GM21390 (cell line): ENCODE data around the gene GTPBP6.

Source experiments
- ATAC-seq: cut with Tn5 transposase; IDR thresholded peaks from one replicate; pipeline ENCODE4 v1.9.1; 2021; ENCODE audit not compliant: unreplicated experiment

GTPBP6 gene, protein sequence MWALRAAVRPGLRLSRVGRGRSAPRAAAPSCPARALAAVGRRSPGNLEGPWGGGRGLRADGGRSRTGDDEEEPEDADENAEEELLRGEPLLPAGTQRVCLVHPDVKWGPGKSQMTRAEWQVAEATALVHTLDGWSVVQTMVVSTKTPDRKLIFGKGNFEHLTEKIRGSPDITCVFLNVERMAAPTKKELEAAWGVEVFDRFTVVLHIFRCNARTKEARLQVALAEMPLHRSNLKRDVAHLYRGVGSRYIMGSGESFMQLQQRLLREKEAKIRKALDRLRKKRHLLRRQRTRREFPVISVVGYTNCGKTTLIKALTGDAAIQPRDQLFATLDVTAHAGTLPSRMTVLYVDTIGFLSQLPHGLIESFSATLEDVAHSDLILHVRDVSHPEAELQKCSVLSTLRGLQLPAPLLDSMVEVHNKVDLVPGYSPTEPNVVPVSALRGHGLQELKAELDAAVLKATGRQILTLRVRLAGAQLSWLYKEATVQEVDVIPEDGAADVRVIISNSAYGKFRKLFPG

DNA sequence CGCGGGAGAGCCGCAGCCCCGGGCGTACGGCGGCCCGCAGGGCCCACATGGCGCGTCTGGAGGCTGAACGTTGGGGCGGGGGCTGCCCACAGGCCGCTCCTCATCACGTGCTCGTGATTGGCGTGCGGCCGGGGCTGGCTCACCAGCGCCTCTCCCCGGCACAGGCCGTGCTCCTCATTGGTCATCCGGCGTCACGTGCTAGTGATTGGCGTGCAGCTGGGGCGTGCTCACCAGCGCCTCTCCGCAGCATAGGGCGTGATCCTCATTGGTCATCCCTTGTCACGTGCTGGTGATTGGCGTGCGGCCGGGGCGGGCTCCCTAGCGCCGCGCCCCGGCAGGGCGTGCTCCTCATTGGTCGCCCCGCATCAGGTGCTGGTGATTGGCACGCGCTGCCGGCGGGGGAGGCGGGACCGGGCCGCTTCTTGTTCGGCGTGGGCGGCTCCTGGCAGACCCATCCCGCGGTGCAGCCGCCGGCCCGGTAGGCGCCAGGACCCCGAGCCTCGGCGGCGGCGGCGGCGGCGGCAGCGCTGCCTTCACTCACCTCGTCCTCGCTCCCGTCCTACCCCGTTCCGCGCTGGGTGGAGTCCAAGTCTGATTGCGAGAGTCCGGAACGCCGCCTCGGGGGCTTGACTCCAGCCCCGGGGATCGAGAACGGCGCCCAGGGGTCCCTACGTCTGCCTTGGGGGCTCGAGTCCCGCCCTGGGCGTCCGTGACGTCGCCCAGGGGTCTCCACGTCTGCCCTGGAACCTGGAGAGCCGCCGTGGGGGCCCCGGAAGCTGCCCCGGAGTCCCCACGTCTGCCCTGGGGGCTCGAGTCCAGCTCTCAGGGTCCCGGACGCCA, at the start of gene GTPBP6:
GTPBP6 (minus strand) TSS at position 58 of the 840 bp plus-strand sequence; CDS start at position 49, 9 bp downstream.
- peak; percentile 76 for ATAC-seq

DNA sequence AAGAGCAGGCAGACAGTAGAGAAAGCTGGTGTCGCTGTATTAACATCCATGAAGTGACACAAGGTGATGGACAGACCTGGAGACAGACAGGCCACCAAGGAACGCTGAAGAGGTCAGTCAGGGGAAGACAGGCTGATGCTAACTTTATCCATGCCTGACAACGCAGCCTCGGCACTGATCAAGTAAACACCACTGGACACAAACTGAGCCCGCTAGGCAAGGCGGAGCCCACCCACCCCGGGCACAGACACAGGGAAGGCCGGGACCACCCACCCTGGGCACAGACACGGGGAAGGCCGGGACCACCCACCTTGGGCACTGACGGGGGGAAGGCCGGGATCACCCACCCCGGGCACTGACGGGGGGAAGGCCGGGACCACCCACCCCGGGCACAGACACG, 49.3 kb upstream of the GTPBP6 start:
- no peak for ATAC-seq

DNA sequence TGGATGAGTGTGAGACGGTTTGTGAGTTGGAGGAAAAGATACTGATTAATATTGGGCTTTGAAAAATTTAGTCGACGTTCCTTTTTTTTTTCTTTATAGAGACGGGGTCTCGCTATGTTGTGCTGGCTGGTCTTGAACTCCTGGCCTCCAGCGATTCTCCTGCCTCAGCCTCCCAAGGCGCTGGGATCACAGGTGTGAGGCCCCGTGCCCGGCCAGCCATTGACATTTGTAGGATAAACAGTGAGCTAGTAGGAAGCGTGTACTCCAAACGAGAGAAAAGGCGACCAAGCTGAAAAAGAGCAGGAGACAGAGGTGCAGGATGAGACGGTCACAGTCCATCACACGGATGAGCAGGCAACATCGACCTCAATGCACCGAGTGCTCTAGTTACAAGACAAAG, 48.8 kb upstream of the GTPBP6 start:
- no peak for ATAC-seq

DNA sequence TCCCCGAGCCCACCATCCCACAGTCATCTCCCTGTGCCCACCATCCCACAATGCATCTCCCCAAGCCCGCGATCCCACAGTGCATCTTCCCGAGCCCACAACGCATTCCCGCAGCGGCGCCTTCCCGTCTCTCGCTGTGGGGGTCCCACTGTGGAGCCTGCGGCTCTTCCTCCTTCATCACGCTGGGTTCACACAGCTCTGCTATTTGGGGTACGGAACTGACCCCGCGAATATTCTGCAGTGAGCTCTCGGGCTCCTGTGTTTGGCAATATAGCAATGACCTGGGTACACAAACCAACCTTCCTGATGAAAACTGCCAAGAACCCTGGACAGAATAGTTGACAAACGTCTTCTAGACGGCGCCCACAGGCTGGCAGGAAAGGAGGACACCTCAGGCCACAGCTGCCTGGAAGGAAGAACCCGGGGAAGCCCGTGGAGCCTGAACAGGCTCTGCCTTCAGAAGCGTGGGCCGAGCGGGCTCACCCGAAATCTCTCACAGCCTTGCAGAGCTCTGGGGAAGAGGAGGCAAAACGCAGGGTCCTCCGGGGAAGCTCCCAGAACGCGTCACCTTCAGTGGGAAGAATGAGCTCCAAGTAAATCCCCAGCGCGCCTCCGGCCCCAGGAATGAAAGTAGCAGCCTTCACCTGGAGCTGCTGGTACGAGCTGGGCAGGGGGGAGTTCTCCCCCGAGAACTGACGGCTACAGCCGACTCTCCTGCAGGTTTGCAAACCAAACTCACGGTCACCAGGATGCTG, 45.2 kb upstream of the GTPBP6 start:
- ATAC-seq = no peak

DNA sequence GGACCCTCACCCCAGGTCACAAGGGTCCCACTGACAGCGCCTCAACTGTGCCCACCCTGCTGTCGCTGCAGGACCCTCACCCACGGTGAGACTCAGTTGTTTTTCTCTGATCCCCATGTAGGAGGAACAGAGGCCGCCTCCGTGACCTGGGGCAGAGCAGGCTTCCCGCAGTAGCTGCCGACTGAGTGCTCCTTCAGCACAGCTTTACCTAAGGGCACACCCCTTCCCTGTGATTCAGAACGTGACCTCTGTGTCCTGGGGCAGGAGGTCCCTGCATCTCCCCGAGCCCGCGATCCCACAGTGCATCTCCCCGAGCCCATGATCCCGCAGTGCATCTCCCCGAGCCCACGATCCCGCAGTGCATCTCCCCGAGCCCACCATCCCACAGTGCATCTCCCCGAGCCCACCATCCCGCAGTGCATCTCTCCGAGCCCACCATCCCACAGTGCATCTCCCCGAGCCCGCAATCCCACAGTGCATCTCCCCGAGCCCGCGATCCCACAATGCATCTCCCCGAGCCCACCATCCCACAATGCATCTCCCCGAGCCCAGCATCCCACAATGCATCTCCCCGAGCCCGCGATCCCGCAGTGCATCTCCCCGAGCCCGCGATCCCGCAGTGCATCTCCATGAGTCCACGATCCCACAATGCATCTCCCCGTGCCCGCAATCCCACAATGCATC, 44.5 kb upstream of the GTPBP6 start:
- no peak for ATAC-seq

DNA sequence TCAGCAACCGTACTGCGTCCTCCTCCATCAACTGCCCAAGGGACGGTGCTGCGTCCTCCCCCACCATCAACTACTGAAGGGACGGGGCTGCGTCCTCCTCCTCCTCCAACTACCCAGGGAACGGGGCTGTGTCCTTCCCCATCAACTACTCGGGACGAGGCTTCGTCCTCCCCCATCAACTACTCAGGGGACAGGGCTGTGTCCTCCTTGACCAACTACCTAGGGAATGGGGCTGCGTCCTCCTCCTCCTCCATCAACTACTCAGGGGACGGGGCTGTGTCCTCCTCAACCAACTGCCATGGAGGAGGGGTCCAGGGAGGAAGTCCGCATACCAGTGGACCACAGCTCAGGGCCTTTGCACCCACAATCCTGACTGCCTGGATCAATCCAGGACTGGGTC, 43.8 kb upstream of the GTPBP6 start:
- no peak for ATAC-seq

DNA sequence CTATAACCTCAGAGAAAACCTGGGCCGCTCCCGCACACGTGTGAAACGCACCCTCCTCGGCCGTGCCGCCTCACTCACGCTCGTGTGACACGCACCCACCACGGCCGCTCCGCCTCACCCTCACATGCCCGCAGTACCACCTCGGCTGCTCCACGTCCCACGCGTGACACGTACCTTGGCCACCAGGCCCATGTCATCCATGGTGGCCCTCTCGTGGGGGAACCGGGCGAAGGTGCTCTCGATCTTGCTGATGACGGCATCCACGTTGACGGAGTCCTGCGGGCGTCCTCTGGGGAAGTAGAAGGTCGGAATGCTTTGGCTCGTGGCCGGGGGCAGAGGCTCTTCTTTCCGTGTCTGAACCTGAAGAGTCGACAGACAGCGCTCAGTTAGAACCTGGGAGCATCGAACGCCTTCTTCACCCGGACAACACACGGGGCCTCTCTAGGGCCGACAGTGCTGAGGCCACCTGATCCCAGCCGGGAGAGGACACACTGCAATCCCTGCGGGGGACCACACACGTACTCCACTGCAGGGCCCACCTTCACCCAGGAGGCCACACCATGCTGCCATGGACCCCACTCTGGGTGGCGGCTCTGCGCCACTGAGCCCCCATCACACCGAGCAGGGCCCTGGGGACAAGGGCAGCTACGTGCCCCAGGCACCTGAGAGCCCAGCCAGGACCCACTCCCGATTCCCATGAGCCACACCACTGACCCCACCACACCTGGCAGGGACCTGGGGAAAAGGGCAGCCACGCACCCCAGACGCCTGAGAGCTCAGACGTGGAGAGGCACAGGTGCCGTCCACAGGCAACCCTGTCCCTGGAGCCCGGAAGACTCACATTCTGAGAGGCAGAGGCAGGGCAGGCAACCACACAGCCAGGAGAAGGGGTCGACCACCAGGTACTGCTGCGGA, 42.9 kb upstream of the GTPBP6 start:
- ATAC-seq = no peak

DNA sequence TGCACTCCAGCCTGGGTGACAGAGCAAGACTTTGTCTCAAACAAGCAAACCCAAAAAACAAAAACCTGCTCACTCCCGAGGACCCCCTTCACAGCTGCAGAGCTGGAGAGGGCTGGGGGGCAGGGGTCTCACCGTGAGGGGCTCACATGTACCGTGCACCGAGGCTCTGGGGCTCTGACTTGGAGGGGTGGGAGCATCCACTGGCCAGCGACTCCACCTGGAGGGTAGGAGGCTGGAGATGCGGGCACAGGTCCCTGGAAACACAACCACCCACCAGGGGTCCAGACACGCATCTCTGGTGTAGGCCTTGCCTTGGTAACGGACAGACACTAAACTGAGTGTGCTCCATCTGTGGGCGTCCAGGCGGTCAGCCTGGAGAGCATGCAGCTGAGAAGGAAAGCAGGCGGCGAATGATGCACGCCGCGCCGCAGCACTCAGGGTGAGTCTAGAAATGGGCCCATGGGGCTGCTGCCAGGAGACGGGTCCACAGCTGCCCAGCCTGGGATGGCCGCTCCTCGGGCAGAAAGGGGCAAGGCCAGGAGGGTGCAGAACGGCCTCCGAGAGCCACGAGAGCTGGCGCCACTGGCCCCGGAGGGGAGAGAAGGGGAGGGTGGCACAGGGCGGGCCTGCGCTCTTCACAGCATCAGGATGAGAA, 42.0 kb upstream of the GTPBP6 start:
- ATAC-seq = no peak

DNA sequence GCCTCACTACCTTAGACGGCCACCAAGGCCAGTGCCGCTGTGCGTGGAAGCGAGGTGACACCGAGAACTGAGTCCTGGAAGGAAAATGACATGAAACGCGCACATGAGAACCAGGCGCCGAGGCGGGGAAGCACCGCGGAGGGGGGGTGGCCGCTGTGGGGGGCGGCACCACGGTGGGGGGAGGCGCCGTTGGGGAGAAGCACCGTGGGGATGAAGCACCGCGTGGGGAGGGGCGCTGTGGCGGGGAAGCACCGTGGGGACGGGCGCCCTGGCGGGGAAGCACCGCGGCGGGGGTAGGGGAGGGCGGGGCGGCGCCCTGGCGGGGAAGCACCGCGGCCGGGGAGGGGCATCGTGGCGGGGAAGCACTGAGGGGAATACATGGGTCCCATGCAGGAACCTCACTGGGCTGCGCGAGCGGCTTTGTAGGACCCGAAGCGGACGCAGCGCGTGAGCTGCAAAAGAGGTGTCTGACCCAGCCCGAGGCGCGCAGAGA, 40.1 kb upstream of the GTPBP6 start:
- no peak for ATAC-seq

DNA sequence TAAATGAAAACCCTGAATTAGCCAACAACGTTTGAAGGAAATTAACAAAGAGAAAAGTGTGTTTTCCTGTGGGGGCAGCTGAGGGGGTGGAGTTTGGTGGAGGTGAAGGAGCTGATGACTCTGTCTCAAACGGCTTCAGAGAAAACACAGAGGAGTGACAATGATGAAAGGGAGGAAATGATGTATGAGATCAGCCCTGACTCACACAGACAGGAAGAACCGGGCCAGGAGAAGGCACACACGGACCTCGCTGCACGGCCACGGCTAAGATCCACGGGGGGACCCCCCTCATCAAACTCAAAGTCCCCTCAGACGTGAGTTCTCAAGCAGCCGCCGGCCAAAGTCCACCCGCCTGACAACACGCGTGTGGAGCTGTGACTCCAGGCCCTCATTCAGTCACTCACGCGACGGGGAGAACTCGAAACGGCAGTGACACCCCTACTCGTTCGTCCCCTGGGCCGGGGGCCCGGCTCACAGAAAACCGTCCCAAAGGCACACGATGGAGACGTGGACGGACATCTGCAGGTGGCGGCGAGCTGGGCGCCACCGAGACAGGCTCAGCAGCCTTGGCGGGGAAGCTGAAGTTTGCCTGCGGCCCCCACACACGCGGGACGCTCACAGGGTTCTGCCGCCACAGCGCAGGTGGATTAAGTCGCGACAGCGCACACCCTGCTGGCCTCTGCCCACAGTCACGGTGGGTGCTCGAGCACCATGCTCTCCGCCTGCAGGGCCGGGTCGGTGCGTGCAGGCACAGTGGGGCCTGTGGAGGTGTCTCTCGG, 39.3 kb upstream of the GTPBP6 start:
- no peak for ATAC-seq

DNA sequence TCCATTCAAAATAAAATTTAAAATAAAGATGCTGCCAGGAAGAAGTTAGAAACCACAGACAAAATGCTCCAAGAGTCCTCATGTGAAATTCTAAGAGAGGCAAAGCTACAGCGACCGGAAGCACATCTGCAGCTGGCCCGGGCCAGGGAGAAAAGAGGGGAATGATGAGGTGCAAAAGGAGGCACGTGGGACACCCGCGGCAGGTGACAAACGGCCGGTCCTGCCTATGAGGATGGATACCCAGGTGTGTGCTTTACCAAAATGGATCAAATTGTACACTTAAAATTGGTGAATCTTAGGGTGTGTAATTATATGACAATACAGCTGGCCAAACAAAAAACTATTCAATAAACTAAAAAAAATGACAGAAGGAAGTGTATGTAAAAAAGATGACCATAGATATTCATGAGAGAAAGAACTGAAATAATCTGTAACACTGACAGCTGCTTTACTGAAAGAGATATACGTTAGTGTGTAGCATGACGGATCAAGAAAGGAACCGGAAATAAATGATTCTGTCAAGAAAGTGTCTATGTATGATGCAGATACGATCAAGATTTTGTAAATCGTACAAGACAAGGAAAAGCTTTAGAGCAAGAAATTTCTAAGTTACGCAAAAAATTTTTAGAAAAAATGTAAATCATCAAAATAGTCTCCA, 38.6 kb upstream of the GTPBP6 start:
- no peak for ATAC-seq

DNA sequence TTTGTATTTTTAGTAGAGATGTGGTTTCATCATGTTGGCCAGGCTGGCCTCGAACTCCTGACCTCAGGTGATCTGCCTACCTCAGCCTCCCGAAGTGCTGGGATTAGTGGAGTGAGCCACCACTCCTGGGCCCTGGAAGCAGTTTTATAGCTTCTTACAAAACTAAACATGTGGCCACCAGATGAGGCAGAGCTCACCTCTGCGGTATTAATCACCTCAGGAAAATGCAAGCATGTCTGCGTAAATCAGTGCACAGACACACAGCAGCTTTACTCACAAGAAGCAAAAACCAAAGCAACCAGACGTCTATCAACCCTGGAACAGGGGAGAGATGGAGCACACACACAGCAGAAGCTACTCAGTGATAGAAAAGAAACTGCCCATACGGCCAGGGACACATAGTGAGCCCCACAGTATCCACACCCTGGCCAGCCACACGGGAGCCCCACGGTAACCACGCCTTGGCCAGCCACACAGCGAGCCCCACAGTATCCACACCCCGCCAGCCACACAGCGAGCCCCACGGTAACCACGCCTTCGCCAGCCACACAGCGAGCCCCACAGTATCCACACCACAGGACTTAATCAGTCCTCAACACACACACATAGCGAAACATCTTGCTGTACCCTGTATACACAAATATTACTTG, 37.9 kb upstream of the GTPBP6 start:
- no peak for ATAC-seq

DNA sequence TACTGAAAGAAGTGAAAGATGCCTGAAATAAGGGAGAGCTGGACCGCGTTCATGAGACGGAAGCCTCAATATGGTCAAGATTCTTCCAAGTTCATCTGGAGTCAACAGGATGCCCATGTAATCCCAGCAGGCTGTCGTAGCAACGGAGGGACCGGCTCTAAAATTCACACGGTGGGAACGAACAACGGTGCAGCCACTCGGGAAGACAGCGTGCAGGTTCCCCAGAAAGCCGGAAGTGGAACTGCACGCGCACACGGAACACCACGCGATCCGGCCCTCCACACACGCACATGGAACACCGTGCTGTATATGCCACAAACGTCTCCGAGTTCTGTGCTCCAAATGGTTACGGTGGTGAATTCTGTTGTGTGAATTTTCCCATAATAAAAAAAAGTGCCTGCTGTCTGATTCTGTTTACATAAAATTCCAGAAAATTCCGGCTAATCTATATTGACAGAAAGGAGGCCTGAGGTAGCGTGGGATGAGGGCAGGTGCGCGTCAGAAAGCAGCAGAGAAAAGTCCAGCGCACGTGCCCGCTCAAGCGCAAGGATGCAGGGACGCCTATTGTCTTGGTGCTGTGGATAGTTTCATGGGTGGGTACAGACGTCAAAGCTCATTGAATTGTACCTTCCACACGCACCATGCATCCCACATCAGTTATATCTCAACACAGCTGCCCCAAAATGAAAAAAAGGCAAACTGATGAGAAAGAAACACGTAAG, 36.9 kb upstream of the GTPBP6 start:
- ATAC-seq = no peak

DNA sequence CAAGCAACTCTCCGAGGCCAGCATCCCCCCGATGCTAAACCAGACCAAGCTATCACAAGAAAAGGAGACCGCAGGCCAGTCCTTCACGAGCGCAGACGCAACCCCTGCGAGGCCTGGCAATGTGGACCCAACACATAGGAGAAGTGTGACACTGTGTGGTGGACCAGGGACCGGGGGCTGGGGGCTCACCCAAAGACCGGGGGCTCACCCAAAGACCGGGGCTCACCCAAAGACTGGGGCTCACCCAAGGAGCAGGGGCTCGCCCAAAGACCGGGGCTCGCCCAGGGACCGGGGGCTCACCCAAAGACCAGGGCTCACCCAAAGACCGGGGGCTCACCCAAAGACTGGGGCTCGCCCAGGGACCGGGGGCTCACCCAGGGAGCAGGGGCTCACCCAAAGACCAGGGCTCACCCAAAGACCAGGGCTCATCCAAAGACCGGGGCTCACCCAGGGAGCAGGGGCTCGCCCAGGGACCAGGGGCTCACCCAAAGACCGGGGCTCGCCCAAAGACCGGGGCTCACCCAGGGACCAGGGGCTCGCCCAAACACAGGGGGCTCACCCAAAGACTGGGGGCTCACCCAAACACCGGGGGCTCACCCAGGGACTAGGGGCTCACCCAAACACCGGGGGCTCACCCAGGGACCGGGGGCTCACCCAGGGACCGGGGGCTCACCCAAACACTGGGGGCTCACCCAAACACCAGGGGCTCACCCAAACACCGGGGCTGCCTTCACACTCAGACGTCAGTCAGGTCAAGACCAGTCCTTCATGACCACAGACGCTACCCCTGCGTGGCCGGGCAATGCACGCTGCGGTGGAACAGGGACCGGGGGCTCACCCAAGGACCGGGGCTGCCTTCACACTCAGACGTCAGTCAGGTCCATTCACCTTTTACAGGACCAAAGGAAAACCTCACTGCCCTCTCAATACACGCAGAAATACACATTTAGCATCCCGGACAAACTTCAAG, 35.3 kb upstream of the GTPBP6 start:
- ATAC-seq = no peak

DNA sequence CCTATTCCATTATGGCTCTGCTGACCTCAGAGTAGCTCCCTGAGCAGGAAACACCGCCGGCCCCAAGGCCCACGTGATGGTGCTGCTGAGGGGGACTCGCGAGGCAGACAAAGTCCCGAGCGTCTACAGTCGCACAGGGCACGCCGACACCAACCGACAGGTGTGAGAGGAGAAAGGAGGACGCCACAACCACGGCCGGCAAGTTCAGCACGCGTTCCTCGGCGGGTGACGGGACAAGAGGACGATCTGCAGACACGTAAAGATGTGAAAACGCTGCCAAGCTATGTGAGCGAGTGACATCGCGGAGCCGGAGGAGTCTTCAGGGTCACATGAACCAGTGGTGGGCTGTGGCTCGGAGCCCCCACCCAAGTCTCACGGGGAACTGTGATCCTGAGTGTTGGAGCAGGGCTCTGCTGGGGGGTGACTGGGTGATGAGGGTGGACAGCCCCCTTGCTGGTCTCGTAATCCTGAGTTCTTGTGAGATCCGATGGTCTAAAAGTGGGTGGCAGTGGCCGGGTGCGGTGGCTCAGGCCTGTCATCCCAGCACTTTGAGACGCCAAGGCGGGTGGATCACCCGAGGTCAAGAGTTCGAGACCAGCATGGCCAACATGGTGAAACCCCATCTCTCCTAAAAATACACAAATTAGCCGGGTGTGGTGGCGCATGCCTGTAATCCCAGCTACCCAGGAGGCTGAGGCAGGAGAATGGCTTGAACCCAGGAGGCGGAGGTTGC, 34.2 kb upstream of the GTPBP6 start:
- ATAC-seq = no peak
